ENCODE measurements around the gene BGN. TPM values are rescaled to one million over a fixed set of nuclear protein-coding genes. Genes with fewer than 3 reads are reported as not detected.

BGN gene
- total RNA-seq, 1 donor from 2014 or later, result 1.1 TPM

Other genes starting within 250 kb of the BGN start
- not detected in 2 replicates for gene PNMA6F, start 173.2 kb upstream of the BGN start, total RNA-seq
- gene ZNF275, start 160.8 kb upstream of the BGN start, total RNA-seq, result 8.4 and 9.7 TPM in 2 replicates
- not detected in 2 replicates for gene PNMA6E, start 93.6 kb upstream of the BGN start, total RNA-seq
- 0.05 TPM in 1 of 2 replicates, not detected in the other for gene ZFP92, start 83.5 kb upstream of the BGN start, total RNA-seq
- 0.78 and 1.5 TPM in 2 replicates for gene TREX2, start 48.9 kb upstream of the BGN start, total RNA-seq
- gene HAUS7, start 24.4 kb upstream of the BGN start, total RNA-seq, result 15.8 and 36.2 TPM in 2 replicates
- 0.40 and 0.57 TPM in 2 replicates for gene ATP2B3, start 22.7 kb downstream of the BGN start, total RNA-seq
- gene CCNQ, start 104.2 kb downstream of the BGN start, total RNA-seq, result 32.6 and 35.1 TPM in 2 replicates
- gene DUSP9, start 152.2 kb downstream of the BGN start, total RNA-seq, result not detected in 2 replicates
- 1.1 and 2.1 TPM in 2 replicates for gene PNCK, start 178.8 kb downstream of the BGN start, total RNA-seq
- gene SLC6A8, start 192.9 kb downstream of the BGN start, total RNA-seq, result 20.7 and 39.8 TPM in 2 replicates
- 150 and 162 TPM in 2 replicates for gene BCAP31, start 229.4 kb downstream of the BGN start, total RNA-seq
- gene ABCD1, start 229.9 kb downstream of the BGN start, total RNA-seq, result 53.8 and 71.6 TPM in 2 replicates

Data from myocyte (in vitro differentiated cells).